Transverse colon (tissue), 4 donors: ENCODE data around the gene PTGFRN.

Experiments used
- CTCF ChIP-seq, 5 experiments: fragments of 200-600 bp in 3 of 5; fragments of 450-650 bp in 2 of 5; sonication (generic) in 3 of 5; IDR thresholded peaks; 1 replicate in 2 of 5; 2 replicates in 3 of 5; pipeline ENCODE4 v1.5.1; 2016 to 2017; ENCODE audit warnings: antibody characterized with exemption in 5 of 5, inconsistent platforms in 3 of 5, mild to moderate bottlenecking in 2 of 5, moderate library complexity in 1 of 5
- EP300 ChIP-seq: sonication (generic); formaldehyde crosslinking; IDR thresholded peaks from one replicate; pipeline ENCODE4 v1.6.1; 2017; ENCODE audit warnings: antibody characterized with exemption, low read depth
- POLR2AphosphoS5 ChIP-seq, 3 donors: sonication (generic); formaldehyde crosslinking; IDR thresholded peaks; one replicate each; pipeline ENCODE4 v1.6.1; 2016; ENCODE audit warnings: antibody characterized with exemption in 3 of 3

GRCh38 chr1:116921301-116921885 lies 11.7 kb downstream of the PTGFRN start:
- TF ChIP-seq CTCF (IDR thresholded peaks at IDR 0.05) (no peak), EP300 (no peak), POLR2AphosphoS5 (IDR thresholded peaks at IDR 0.05) (no peak)
